ENCODE data around the gene CD300LF. TPM values are rescaled to one million over a fixed set of nuclear protein-coding genes. Genes with fewer than 3 reads are reported as not detected.

The CD300LF gene
- total RNA-seq, 1 donor from 2014 or later = 0.49 TPM

GRCh38 chr17:74739227-74739831 is 26.6 kb upstream of the CD300LF start:
- TF ChIP-seq POLR2AphosphoS5 (IDR thresholded peaks at IDR 0.05; ENCODE audit: insufficient read depth in 1 of 2, low read depth in 1 of 2) = no peak
- no peak for TF ChIP-seq CTCF (IDR thresholded peaks at IDR 0.05)
- TF ChIP-seq POLR2A (IDR thresholded peaks at IDR 0.05) = no peak
- no peak overlapping the region for H3K27ac ChIP-seq

GRCh38 chr17:74738051-74738996 is 25.6 kb upstream of the CD300LF start:
- intact Hi-C loops (cut with DNase I) = no loop called here
- H3K36me3 ChIP-seq = no peaks in the 10 kb centered on the region
- no peak for DNase-seq (ENCODE audit: extremely low spot score in 2 of 2)
- H3K27me3 ChIP-seq = no peaks in the 10 kb centered on the region
- peaks cover 28% of the 10 kb centered on the region for H3K4me1 ChIP-seq
- TF ChIP-seq POLR2A (IDR thresholded peaks at IDR 0.05) (no peak), POLR2AphosphoS5 (IDR thresholded peaks at IDR 0.05; ENCODE audit: insufficient read depth in 1 of 2, low read depth in 1 of 2) (no peak), CTCF (IDR thresholded peaks at IDR 0.05) (no peak)
- peak overlapping the region; percentile 38 to 42 for H3K4me3 ChIP-seq
- H3K27ac ChIP-seq = no peak overlapping the region
- H3K9me3 ChIP-seq = no peaks in the 10 kb centered on the region

More at GRCh38 chr17:74739227-74739831, 26.6 kb upstream of the CD300LF start:
- no peaks in the 10 kb centered on the region for H3K9me3 ChIP-seq
- no peak for DNase-seq (ENCODE audit: extremely low spot score in 2 of 2)
- H3K4me1 ChIP-seq = peaks cover 28% of the 10 kb centered on the region
- no peaks in the 10 kb centered on the region for H3K36me3 ChIP-seq
- H3K27me3 ChIP-seq = no peaks in the 10 kb centered on the region
- intact Hi-C loops (cut with DNase I) = no loop called here
- no peak overlapping the region for H3K4me3 ChIP-seq

- Histone ChIP-seq H3K4me3 (peak overlapping the region; percentile 38 to 42), H3K9me3 (no peaks in the 10 kb centered on the region), H3K27ac (peak overlapping the region; percentile 23), H3K4me1 (peaks cover 28% of the 10 kb centered on the region), H3K36me3 (no peaks in the 10 kb centered on the region), H3K27me3 (peaks cover 4% of the 10 kb centered on the region)
- DNase-seq (ENCODE audit: extremely low spot score in 2 of 2) = no peak
- intact Hi-C loops (cut with DNase I) = no loop called here
- TF ChIP-seq POLR2AphosphoS5 (IDR thresholded peaks at IDR 0.05; ENCODE audit: insufficient read depth in 1 of 2, low read depth in 1 of 2) = no peak
- TF ChIP-seq CTCF (IDR thresholded peaks at IDR 0.05) = no peak
Measured at GRCh38 chr17:74737299-74738050, 24.8 kb upstream of the CD300LF start.

GRCh38 chr17:74736513-74737298 is 24.0 kb upstream of the CD300LF start, which contains the start of gene RAB37:
Gene RAB37 (plus strand): TSS chr17:74737256. CDS start chr17:74737273, 17 bp downstream.
- Histone ChIP-seq H3K4me3 (peak within 1 kb of the TSS; percentile 38 to 42), H3K27me3 (peaks cover 4% of the 10 kb centered on the region), H3K9me3 (no peaks in the 10 kb centered on the region), H3K36me3 (no peaks in the 10 kb centered on the region), H3K4me1 (peaks cover 28% of the 10 kb centered on the region), H3K27ac (peak within 1 kb of the TSS; percentile 23)
- no peak for DNase-seq (ENCODE audit: extremely low spot score in 2 of 2)
- TF ChIP-seq POLR2AphosphoS5 (IDR thresholded peaks at IDR 0.05; ENCODE audit: insufficient read depth in 1 of 2, low read depth in 1 of 2) (peak in 1 of 2 donors; percentile 52), POLR2A (IDR thresholded peaks at IDR 0.05) (no peak), CTCF (IDR thresholded peaks at IDR 0.05) (peak in 1 of 3 experiments; percentile 20)
- intact Hi-C loops (cut with DNase I) = no loop called here
